CD4-positive, alpha-beta memory T cell (primary cell): ENCODE data around the gene LRRC3. TPM values are rescaled to one million over a fixed set of nuclear protein-coding genes. Genes with fewer than 3 reads are reported as not detected.

ENCODE experiments used
- CTCF ChIA-PET: fragments of 350-600 bp; sonication (Branson Sonifier 250); formaldehyde crosslinking; loops from one replicate; lab custom pipeline; 2021; ENCODE audit warnings: inconsistent platforms; ENCODE audit not compliant: partially characterized antibody; lab: Charles Lee
- POLR2A ChIA-PET: fragments of 350-600 bp; sonication (Branson Sonifier 250); formaldehyde crosslinking; loops from one replicate; lab custom pipeline; 2021; ENCODE audit not compliant: partially characterized antibody; lab: Charles Lee
- DNase-seq, 5 donors: peaks; one replicate each; pipeline versions ENCODE4 v3.0.0 to v3.0.0-alpha.2; 2020 to 2022; ENCODE audit warnings: mixed read lengths in 1 of 5
- H3K27ac ChIP-seq: one replicate; pipeline ENCODE4 v1.7.0; 2013; ENCODE audit warnings: low read depth, low read length
- H3K27me3 ChIP-seq: 2 replicates; pipeline ENCODE4 v1.7.0; 2013; ENCODE audit warnings: mild to moderate bottlenecking, low read length, moderate library complexity; ENCODE audit not compliant: insufficient read depth
- H3K36me3 ChIP-seq: 2 replicates; pipeline ENCODE4 v1.7.0; 2013; ENCODE audit warnings: mild to moderate bottlenecking, low read length, moderate library complexity; ENCODE audit not compliant: insufficient read depth
- H3K4me1 ChIP-seq: 2 replicates; pipeline ENCODE4 v1.7.0; 2013; ENCODE audit warnings: mild to moderate bottlenecking, low read length, moderate library complexity; ENCODE audit not compliant: insufficient read depth
- H3K4me3 ChIP-seq, 2 donors: one replicate each; pipeline ENCODE4 v1.7.0; 2013; ENCODE audit warnings: low read length in 2 of 2, mild to moderate bottlenecking in 1 of 2
- H3K9me3 ChIP-seq, 2 donors: one replicate each; pipeline ENCODE4 v1.7.0; 2013; ENCODE audit warnings: low read length in 2 of 2, control low read depth in 1 of 2; ENCODE audit not compliant: control insufficient read depth in 1 of 2
- H3K27ac Mint-ChIP-seq, 7 donors: one replicate each; pipeline ENCODE4 v1.8.0; 2020 to 2021; ENCODE audit warnings: mixed read lengths in 7 of 7, mild to moderate bottlenecking in 6 of 7, inconsistent platforms in 3 of 7, moderate library complexity in 3 of 7
- H3K27me3 Mint-ChIP-seq, 2 donors: one replicate each; pipeline ENCODE4 v1.8.0; 2020 to 2021; ENCODE audit warnings: mixed read lengths in 2 of 2
- H3K36me3 Mint-ChIP-seq, 2 donors: one replicate each; pipeline ENCODE4 v1.8.0; 2020 to 2021; ENCODE audit warnings: mixed read lengths in 2 of 2, inconsistent platforms in 1 of 2, mild to moderate bottlenecking in 1 of 2
- H3K4me1 Mint-ChIP-seq, 4 donors: one replicate each; pipeline ENCODE4 v1.8.0; 2020 to 2021; ENCODE audit warnings: mixed read lengths in 4 of 4, mild to moderate bottlenecking in 1 of 4
- H3K4me3 Mint-ChIP-seq, 8 donors: one replicate each; pipeline ENCODE4 v1.8.0; 2020 to 2021; ENCODE audit warnings: mixed read lengths in 8 of 8, mild to moderate bottlenecking in 7 of 8, moderate library complexity in 6 of 8, inconsistent platforms in 3 of 8
- H3K9me3 Mint-ChIP-seq, 8 donors: one replicate each; pipeline ENCODE4 v1.8.0; 2020 to 2021; ENCODE audit warnings: mixed read lengths in 8 of 8, mild to moderate bottlenecking in 5 of 8, inconsistent platforms in 3 of 8, moderate library complexity in 1 of 8
- intact Hi-C: fragments of 100-400 bp; cut with micrococcal nuclease; formaldehyde crosslinking; loops from one replicate; pipeline ENCODE4 v1.15.1; 2023
- polyA plus RNA-seq, 2 donors: library from polyadenylated mRNA; unstranded; fragments of 300-500 nt; fragmentation: Illumina TruSeq; gene quantifications; one replicate each; pipeline ENCODE4 v1.2.3, GENCODE V29; 2021
- total RNA-seq, 2 experiments: library from RNA; stranded (reverse); gene quantifications; one replicate each; pipeline ENCODE4 v1.2.3, GENCODE V29; 2021

The LRRC3 gene
- total and polyA plus RNA-seq, 4 experiments from 2014 or later = 0.11 to 1.5 (median 1.0) TPM

DNA sequence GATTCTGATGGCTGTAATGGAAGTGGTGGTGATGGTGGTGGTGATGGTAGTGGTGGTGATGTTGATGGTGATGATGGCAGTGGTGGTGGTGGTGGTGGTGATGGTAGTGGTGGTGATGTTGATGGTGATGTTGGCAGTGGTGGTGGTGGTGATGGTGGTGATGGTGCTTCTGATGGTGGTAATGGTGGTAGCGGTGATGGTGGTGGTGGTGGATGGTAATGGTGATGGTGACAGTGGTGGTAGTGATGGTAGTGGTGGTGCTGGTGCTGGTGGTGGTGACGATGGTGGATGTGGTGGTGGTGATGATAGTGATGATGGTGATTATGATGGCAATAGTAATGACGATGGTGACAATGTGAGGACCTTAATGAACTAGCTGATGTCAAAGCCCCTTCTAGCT is 35.6 kb upstream of the LRRC3 start:
- no peaks in the 10 kb centered on the region for H3K4me1 ChIP-seq
- H3K9me3 Mint-ChIP-seq = peaks cover 0 to 4% (median 0%) of the 10 kb centered on the region in 8 donors
- no peaks in the 10 kb centered on the region for H3K36me3 ChIP-seq
- no peaks in the 10 kb centered on the region for H3K9me3 ChIP-seq
- ChIA-PET CTCF (no interaction called here), POLR2A (no interaction called here)
- DNase-seq = no peak
- H3K4me3 ChIP-seq = no peak overlapping the region
- intact Hi-C loops = no loop called here
- H3K27ac Mint-ChIP-seq = no peak overlapping the region
- H3K27ac ChIP-seq = no peak overlapping the region
- no peak overlapping the region for H3K4me3 Mint-ChIP-seq
- H3K27me3 ChIP-seq = no peaks in the 10 kb centered on the region
- H3K4me1 Mint-ChIP-seq = peaks cover 0 to 2% (median under 1%) of the 10 kb centered on the region in 4 donors
- H3K27me3 Mint-ChIP-seq = peaks cover 0 to 1% of the 10 kb centered on the region in 2 donors
- peaks cover 0 to 6% of the 10 kb centered on the region in 2 donors for H3K36me3 Mint-ChIP-seq

DNA sequence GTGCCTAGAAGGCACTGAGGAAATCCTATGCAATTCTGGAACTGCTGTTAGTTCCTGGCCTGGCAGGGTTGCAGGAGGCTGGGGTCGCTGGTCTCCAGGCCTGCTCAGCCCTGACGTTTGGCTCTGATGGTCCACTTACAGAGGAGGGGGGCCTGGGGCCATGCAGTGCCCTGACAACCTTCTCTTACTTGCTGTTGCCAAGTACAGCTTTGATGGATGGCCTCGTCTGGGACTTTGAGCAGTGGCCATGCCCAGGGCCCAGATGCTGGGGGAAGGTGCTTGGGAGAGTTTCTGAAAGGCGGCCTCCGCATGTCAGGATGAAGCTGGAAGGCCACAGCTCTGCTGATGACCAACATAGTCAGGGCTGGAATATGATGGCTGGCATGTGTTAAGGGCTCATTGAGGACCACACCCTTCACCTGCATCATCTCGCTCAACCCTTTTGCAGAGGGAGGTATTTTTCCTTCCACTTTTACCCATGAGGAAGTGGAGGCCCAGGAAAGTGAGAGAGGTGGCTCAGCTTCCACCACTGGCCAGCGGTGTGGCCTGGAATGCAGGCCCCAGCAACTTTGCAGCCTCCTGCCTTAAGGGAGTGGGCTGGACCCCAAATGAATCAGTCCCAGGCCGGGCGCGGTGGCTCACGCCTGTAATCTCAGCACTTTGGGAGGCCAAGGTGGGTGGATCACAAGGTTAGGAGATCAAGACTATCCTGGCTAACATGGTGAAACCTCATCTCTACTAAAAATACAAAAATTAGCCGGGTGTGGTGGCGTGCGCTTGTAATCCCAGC is 34.7 kb upstream of the LRRC3 start:
- no peaks in the 10 kb centered on the region for H3K36me3 ChIP-seq
- ChIA-PET CTCF (no interaction called here), POLR2A (no interaction called here)
- Mint-ChIP-seq H3K9me3 (peaks cover 0 to 4% (median 0%) of the 10 kb centered on the region in 8 donors), H3K36me3 (peaks cover 0 to 6% of the 10 kb centered on the region in 2 donors), H3K4me3 (no peak overlapping the region), H3K27me3 (no peaks in the 10 kb centered on the region), H3K27ac (peak overlapping the region in 1 of 7 donors; percentile 6), H3K4me1 (peaks cover 0 to 2% (median under 1%) of the 10 kb centered on the region in 4 donors)
- H3K27me3 ChIP-seq = no peaks in the 10 kb centered on the region
- H3K27ac ChIP-seq = no peak overlapping the region
- H3K4me3 ChIP-seq = no peak overlapping the region
- intact Hi-C loops = no loop called here
- no peaks in the 10 kb centered on the region for H3K9me3 ChIP-seq
- no peaks in the 10 kb centered on the region for H3K4me1 ChIP-seq
- DNase-seq = no peak

DNA sequence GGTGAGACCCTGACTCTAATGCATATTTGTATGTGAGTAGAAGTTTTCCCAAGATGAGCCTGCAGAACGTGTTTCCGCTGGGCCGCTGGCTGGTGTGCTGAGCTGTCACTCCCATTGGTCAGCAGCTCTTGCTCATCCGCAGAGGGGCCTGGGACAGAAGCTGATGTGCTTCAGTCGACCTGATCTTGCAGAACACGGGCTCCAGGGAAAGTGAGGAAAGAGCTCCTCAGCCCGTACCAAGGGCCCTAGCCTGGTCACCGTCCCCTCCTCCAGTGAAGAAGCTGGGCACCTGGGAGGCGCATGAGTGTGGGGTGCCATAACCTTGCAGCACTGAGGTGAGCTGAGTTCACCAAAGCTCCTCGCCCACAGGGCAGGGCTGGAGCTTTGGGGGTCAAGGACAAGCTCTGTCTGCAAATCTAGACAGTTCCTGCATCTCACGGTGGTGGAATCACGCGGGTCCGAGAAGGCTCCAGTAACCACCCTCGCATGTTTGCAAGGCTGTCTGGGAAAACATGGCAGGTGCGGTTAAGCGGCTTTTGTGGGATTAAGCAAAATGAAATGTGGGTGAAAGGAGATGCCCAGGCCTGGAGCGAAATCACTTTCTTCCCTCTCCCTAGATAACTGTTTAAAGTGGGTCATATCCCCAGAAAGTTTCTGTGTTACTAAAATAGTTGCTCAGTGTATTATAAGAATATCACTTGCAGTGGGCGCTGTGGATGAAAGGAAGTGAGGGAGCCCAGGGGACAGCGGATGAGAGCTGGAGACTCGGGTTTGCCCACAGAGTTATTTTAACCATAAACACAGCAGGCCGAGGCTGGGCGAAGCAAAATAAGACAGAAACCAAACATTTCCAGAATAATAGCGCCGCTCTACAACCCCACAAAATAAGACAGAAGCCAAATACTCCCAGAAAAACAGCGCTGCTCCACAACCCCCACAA is 33.1 kb upstream of the LRRC3 start:
- peaks cover 0 to 2% (median under 1%) of the 10 kb centered on the region in 4 donors for H3K4me1 Mint-ChIP-seq
- peaks cover 0 to 4% (median 0%) of the 10 kb centered on the region in 8 donors for H3K9me3 Mint-ChIP-seq
- no peaks in the 10 kb centered on the region for H3K9me3 ChIP-seq
- peak overlapping the region in 1 of 7 donors; percentile 37 for H3K27ac Mint-ChIP-seq
- intact Hi-C loops = no loop called here
- H3K27me3 ChIP-seq = no peaks in the 10 kb centered on the region
- H3K36me3 Mint-ChIP-seq = peaks cover 0 to 6% of the 10 kb centered on the region in 2 donors
- DNase-seq = no peak
- H3K36me3 ChIP-seq = no peaks in the 10 kb centered on the region
- H3K4me1 ChIP-seq = no peaks in the 10 kb centered on the region
- no peaks in the 10 kb centered on the region for H3K27me3 Mint-ChIP-seq
- H3K4me3 Mint-ChIP-seq = no peak overlapping the region
- ChIA-PET POLR2A (no interaction called here), CTCF (no interaction called here)
- H3K27ac ChIP-seq = no peak overlapping the region
- H3K4me3 ChIP-seq = no peak overlapping the region

DNA sequence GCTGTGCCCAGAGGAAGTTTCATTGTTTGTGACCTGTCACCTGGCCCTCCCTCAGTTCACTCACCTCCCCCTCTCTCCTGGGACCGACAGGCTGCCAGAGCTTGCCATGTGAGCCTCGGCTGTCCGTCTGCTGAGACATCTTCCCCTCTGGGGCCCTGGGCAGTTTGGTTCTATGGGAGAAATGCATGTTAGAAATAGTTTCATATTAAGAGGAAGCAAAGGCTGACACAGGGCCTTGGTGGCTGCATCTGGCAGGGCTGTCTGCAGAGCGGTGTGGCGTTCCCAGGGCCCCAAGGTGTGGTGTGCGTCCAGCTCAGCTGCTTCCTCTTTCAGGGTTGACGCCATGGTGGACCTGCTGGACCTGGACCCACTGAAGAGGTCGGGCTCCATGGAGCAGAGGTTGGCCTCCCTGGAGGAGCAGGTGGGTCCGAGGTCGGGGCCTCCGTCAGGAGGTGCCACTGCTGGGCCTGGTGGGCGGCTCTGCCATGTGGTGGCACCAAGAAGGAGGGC is 31.9 kb upstream of the LRRC3 start:
- H3K36me3 Mint-ChIP-seq = peaks cover 0 to 6% of the 10 kb centered on the region in 2 donors
- Histone ChIP-seq H3K27ac (no peak overlapping the region), H3K27me3 (no peaks in the 10 kb centered on the region), H3K4me1 (no peaks in the 10 kb centered on the region), H3K36me3 (no peaks in the 10 kb centered on the region), H3K4me3 (no peak overlapping the region), H3K9me3 (no peaks in the 10 kb centered on the region)
- DNase-seq = no peak
- intact Hi-C loops = no loop called here
- H3K27ac Mint-ChIP-seq = no peak overlapping the region
- H3K9me3 Mint-ChIP-seq = peaks cover 0 to 4% (median 0%) of the 10 kb centered on the region in 8 donors
- H3K4me1 Mint-ChIP-seq = peaks cover 0 to 2% (median under 1%) of the 10 kb centered on the region in 4 donors
- ChIA-PET CTCF (no interaction called here), POLR2A (no interaction called here)
- H3K4me3 Mint-ChIP-seq = no peak overlapping the region
- H3K27me3 Mint-ChIP-seq = no peaks in the 10 kb centered on the region

DNA sequence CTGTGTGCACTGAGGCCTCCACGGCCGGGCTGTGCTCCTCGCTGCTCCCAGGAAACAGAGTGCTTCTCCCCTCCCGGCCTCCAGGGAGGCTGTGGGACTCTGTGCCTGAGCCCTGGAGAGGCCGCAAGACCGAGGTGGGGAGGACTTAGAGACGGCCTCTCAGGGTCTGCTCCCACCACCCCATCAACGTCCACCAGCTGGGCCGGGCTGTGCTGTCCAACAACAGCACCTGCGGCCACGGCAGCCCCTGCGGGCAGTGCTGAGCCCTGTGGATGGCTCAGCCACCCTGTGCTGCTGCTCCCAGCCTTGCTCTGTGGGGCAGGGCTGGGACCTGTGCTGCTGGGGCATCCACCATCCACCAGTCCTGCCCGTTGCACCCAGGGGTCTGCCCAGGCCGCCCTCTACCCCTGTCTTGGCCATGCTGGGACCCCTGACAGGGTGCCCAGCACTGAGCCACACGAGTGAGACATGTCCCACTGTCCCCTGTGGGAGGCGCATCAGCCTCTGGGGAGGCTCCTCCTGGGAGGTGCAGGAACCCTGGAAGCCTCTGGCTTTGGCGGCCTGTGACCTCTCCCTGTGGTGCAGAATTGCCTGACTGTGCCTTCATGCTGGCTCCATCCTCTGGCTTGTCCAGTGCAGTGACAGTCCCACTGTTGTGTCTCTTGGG is 31.2 kb upstream of the LRRC3 start:
- no peak overlapping the region for H3K4me3 Mint-ChIP-seq
- peaks cover 0 to 2% (median under 1%) of the 10 kb centered on the region in 4 donors for H3K4me1 Mint-ChIP-seq
- H3K27me3 ChIP-seq = no peaks in the 10 kb centered on the region
- H3K9me3 Mint-ChIP-seq = peaks cover 0 to 4% (median 2%) of the 10 kb centered on the region in 8 donors
- H3K27ac ChIP-seq = no peak overlapping the region
- H3K36me3 ChIP-seq = no peaks in the 10 kb centered on the region
- no peaks in the 10 kb centered on the region for H3K9me3 ChIP-seq
- no peaks in the 10 kb centered on the region for H3K27me3 Mint-ChIP-seq
- CTCF ChIA-PET = no interaction called here
- no peak overlapping the region for H3K27ac Mint-ChIP-seq
- intact Hi-C loops = no loop called here
- DNase-seq = no peak
- H3K4me3 ChIP-seq = no peak overlapping the region
- no peaks in the 10 kb centered on the region for H3K4me1 ChIP-seq
- POLR2A ChIA-PET = no interaction called here
- H3K36me3 Mint-ChIP-seq = peaks cover 0 to 6% of the 10 kb centered on the region in 2 donors

DNA sequence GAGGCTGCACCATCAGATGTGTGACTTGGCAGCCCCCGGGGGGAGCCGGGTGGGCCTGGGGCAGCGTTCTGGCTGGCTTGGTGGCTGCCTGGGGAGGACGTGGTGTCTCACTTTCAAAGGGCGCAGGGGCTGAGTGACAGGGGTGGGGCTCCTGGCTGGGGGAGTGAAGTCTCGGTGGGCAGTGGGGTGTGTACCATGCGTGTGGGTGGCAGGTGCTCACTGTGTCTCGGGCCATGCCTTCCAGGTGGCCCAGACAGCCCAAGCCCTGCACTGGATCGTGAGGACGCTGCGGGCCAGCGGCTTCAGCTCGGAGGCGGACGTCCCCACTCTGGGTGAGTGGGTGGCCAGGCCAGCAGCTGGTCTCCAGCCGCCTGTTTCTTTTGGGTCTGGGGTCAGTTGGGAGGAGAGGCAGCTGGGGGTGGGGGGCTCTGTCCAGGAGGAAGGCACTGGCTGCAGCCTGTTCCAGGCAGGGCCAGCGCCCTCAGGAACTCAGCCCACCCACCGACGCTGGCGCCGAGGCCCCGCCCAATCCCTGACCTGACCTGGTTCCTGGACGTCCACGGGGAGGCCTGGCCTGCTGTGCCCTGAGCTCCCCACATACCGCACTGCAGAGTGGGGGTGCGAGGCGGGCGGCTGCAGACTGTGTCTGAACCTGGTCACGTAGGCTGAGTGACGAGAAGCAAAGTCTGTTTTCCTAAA is 30.6 kb upstream of the LRRC3 start:
- no peak overlapping the region for H3K4me3 ChIP-seq
- H3K4me1 Mint-ChIP-seq = no peaks in the 10 kb centered on the region
- DNase-seq = no peak
- no peak overlapping the region for H3K4me3 Mint-ChIP-seq
- H3K27ac Mint-ChIP-seq = no peak overlapping the region
- no peaks in the 10 kb centered on the region for H3K36me3 ChIP-seq
- H3K9me3 ChIP-seq = peaks cover 0 to 2% of the 10 kb centered on the region in 2 donors
- H3K27me3 Mint-ChIP-seq = no peaks in the 10 kb centered on the region
- ChIA-PET POLR2A (no interaction called here), CTCF (no interaction called here)
- no peak overlapping the region for H3K27ac ChIP-seq
- intact Hi-C loops = no loop called here
- peaks cover 0 to under 1% of the 10 kb centered on the region in 2 donors for H3K36me3 Mint-ChIP-seq
- H3K9me3 Mint-ChIP-seq = peaks cover 0 to 7% (median 3%) of the 10 kb centered on the region in 8 donors
- no peaks in the 10 kb centered on the region for H3K4me1 ChIP-seq
- H3K27me3 ChIP-seq = no peaks in the 10 kb centered on the region
